GM12864 (cell line): ENCODE results near the gene LTB4R2.

Source experiments
- DNase-seq: peaks from one replicate; pipeline ENCODE4 v3.0.0-alpha.2; 2011; ENCODE audit warnings: low read depth
- H3K4me3 ChIP-seq: 2 replicates; pipeline ENCODE4 v1.5.1; 2011; ENCODE audit warnings: mild to moderate bottlenecking, low read depth, low read length, control low read depth
- CTCF ChIP-seq: IDR thresholded peaks from 2 replicates; pipeline ENCODE4 v1.5.1; 2011; ENCODE audit warnings: low read depth, mild to moderate bottlenecking, moderate library complexity, low read length, control low read depth, inconsistent platforms; ENCODE audit errors: missing control alignments

The LTB4R2 gene

GRCh38 chr14:24314377-24315193 lies 4.6 kb downstream of the LTB4R2 start:
- TF ChIP-seq CTCF, result no peak
- H3K4me3 ChIP-seq, result no peak overlapping the region
- no peak for DNase-seq

- no peak overlapping the region for H3K4me3 ChIP-seq
Measured at GRCh38 chr14:24315243-24315806, 5.4 kb downstream of the LTB4R2 start.

GRCh38 chr14:24315807-24316596 lies 6.1 kb downstream of the LTB4R2 start:
- no peak for DNase-seq
- H3K4me3 ChIP-seq, result no peak overlapping the region
- no peak for TF ChIP-seq CTCF

More at GRCh38 chr14:24315243-24315806, 5.4 kb downstream of the LTB4R2 start:
- no peak for DNase-seq
- no peak for TF ChIP-seq CTCF

- TF ChIP-seq CTCF, result no peak
- DNase-seq, result no peak
- no peak overlapping the region for H3K4me3 ChIP-seq
Measured at GRCh38 chr14:24316597-24316950, 6.6 kb downstream of the LTB4R2 start.

- DNase-seq, result no peak
- no peak overlapping the region for H3K4me3 ChIP-seq
- no peak for TF ChIP-seq CTCF
Measured at GRCh38 chr14:24317141-24317928, 7.4 kb downstream of the LTB4R2 start.

GRCh38 chr14:24321212-24321975 lies 11.5 kb downstream of the LTB4R2 start:
- DNase-seq, result no peak
- H3K4me3 ChIP-seq, result no peak overlapping the region
- TF ChIP-seq CTCF, result no peak
